KBM-7 (cell line): ENCODE data around the gene ABCA7.
"Not testable (repeated sequence)": the region's sequence is repeated elsewhere in the genome, so short reads cannot be mapped to it uniquely, and the experiment has no call there.

Experiments
- DNase-seq: peaks from one replicate; pipeline ENCODE4 v3.0.0-alpha.2; 2015
- in situ Hi-C: fragments of 300-500 bp; cut with MboI; formaldehyde crosslinking; loops from 2 replicates; pipeline ENCODE4 v1.14.3; 2020; ENCODE audit warnings: low sequenced_read_pairs, low pct_unique_long_range_greater_than_20kb, mixed read lengths

The ABCA7 gene

GRCh38 chr19:1107661-1108261, 67.9 kb downstream of the ABCA7 start:
- DNase-seq = no peak
- in situ Hi-C loops = no loop called here

- in situ Hi-C loops = no loop called here
- DNase-seq = no peak
Observed at GRCh38 chr19:1108291-1109031, 68.6 kb downstream of the ABCA7 start.

GRCh38 chr19:1109032-1109551, 69.2 kb downstream of the ABCA7 start:
- in situ Hi-C loops = no loop called here
- DNase-seq = no peak

GRCh38 chr19:1109697-1110671, 70.1 kb downstream of the ABCA7 start:
- no peak for DNase-seq
- in situ Hi-C loops = no loop called here

- no peak for DNase-seq
- in situ Hi-C loops = no loop called here
Observed at GRCh38 chr19:1110809-1111640, 71.1 kb downstream of the ABCA7 start.

- DNase-seq = no peak
- in situ Hi-C loops = no loop called here
Observed at GRCh38 chr19:1111641-1112267, 71.8 kb downstream of the ABCA7 start.

- in situ Hi-C loops = no loop called here
- no peak for DNase-seq
Observed at GRCh38 chr19:1112268-1113029, 72.5 kb downstream of the ABCA7 start.

GRCh38 chr19:1113030-1113985, 73.4 kb downstream of the ABCA7 start:
- peak; percentile 73 for DNase-seq
- in situ Hi-C loops = no loop called here

GRCh38 chr19:1113986-1114483, 74.1 kb downstream of the ABCA7 start:
- in situ Hi-C loops = no loop called here
- no peak for DNase-seq

GRCh38 chr19:1114728-1115127, 74.8 kb downstream of the ABCA7 start:
- in situ Hi-C loops, DNase-seq: not testable (repeated sequence)
